Measurements from ENCODE around the gene RAD9A. TPM values are rescaled to one million over a fixed set of nuclear protein-coding genes. Genes with fewer than 3 reads are reported as not detected.

The RAD9A gene
- total and polyA plus RNA-seq, 2 donors (not counting 1 experiment from before 2014, with no cell fraction given): 3.5 to 3.8 TPM

DNA sequence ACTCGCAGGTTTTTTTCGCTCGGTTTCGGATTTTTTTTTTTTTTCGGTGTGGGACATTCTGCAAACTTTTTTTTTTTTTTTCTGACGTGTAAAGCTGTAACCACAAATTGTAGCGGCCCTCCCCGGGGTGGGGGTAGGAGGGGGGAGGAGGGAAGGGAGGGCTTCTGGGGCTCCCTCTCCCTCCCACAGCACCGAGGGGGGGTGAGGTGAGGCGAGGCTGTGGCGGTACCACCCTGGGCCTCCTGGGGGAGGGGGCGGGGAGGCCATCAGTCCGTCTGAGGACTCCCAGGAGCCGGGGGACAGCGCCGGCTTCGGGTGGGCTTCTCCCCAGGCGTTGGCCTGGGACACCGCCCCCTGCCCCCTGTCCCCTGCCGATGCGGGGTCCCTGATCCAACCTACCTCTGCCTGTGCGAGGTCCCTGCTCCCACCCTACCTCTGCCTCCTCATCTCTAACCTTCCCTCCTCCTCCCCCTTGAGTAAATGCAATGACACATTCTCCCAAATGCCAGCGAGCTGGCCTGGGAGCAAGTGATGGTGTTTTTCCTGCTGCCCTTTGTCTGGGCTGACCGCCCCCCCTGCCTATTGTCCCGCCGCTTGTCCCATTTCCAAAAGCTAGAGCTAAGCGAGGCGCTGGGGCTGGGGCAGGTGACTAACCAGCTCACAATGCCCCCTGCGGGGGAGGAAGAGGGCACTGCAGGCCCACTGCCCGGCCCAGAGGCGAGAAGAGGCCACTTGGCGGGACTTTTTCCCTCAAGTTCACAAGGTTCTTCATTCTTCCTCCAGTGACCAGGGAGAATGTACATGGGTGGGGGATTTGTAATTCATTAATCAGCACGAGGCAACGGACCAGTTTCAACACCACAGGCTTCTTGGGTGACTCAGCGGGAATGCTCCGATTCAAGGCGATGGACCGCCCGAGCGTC is 17.9 kb upstream of the RAD9A start:
- Histone ChIP-seq H3K9me3 (ENCODE audit: control insufficient read depth, insufficient read depth, low read depth, low read length) (no peaks in the 10 kb centered on the region), H3K4me1 (ENCODE audit: control insufficient read depth, extremely low read depth, insufficient read depth, low read length) (peaks cover 44% of the 10 kb centered on the region), H3K79me2 (ENCODE audit: control insufficient read depth, insufficient read depth, low read length) (peaks cover 29% of the 10 kb centered on the region), H3K9ac (ENCODE audit: insufficient read depth, low read length) (peak overlapping the region; percentile 93), H3K27ac (ENCODE audit: insufficient read depth, low read length) (peak overlapping the region; percentile 97), H3K4me3 (replicated peaks in 1 of 4; ENCODE audit: control extremely low read depth in 1 of 4, insufficient read depth in 1 of 4, low read depth in 3 of 4, low read length in 4 of 4) (peak overlapping the region; percentile 35 to 74 (median 64)), H3K27me3 (ENCODE audit: control insufficient read depth, insufficient read depth, low read length) (no peaks in the 10 kb centered on the region), H3K36me3 (ENCODE audit: control insufficient read depth, insufficient read depth, low read length) (no peaks in the 10 kb centered on the region), H3K4me2 (ENCODE audit: extremely low read depth, insufficient read depth, low read length) (peak overlapping the region; percentile 55), H2AFZ (ENCODE audit: low read length) (no peak overlapping the region), H4K20me1 (ENCODE audit: control insufficient read depth, extremely low read depth, insufficient read depth, low read length) (no peaks in the 10 kb centered on the region)
- DNase-seq (ENCODE audit: low read depth in 2 of 2): peak; percentile 98 to 99
- no peak for TF ChIP-seq EZH2 (IDR thresholded peaks at IDR 0.05; ENCODE audit: low read length, missing control alignments)
- TF ChIP-seq, protein P1, sequence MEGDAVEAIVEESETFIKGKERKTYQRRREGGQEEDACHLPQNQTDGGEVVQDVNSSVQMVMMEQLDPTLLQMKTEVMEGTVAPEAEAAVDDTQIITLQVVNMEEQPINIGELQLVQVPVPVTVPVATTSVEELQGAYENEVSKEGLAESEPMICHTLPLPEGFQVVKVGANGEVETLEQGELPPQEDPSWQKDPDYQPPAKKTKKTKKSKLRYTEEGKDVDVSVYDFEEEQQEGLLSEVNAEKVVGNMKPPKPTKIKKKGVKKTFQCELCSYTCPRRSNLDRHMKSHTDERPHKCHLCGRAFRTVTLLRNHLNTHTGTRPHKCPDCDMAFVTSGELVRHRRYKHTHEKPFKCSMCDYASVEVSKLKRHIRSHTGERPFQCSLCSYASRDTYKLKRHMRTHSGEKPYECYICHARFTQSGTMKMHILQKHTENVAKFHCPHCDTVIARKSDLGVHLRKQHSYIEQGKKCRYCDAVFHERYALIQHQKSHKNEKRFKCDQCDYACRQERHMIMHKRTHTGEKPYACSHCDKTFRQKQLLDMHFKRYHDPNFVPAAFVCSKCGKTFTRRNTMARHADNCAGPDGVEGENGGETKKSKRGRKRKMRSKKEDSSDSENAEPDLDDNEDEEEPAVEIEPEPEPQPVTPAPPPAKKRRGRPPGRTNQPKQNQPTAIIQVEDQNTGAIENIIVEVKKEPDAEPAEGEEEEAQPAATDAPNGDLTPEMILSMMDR (conservative IDR thresholded peaks at IDR 0.05 in 1 of 2, IDR thresholded peaks at IDR 0.05 in 1 of 2; ENCODE audit: low read depth in 1 of 2, low read length in 2 of 2): peak; percentile 33 to 45

DNA sequence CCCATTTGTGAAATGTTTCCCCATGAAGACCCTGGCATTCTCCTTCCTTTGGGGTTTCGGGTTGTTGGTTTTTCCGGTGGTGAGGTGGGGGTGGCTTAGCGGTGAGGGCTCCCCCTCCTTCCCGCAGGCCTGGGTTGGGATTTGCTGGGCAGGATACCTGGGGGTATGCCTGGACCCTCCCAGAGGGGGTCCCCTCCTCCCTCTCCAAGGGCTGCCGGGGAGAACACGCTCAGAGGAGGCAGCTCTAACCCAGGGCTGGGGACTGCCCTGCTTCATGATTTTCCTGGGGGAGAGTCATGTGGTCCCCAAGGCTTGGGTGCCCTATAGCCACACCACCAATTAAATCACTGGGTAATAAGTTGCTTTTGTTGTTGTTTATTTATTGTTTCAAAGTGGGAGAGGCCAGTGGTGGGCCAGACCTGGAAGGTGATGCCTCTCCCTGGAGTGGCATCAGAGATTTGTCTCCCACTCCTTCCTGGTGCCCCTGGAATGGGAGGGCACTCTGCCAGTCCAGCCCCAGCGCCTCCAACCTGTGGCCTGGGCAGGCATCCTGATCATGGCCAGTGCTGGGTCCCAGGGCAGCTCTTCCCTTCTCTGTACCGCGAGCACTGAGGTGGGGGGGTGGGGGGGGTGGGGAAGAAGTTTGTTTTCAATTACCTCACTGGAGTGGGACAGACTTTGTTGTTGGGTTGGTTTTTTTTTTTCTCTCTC is 17.1 kb upstream of the RAD9A start:
- peaks cover 40% of the 10 kb centered on the region for H3K4me1 ChIP-seq (ENCODE audit: control insufficient read depth, extremely low read depth, insufficient read depth, low read length)

More for the DNA sequence above, 17.1 kb upstream of the RAD9A start:
- peak overlapping the region; percentile 54 for H3K9ac ChIP-seq (ENCODE audit: insufficient read depth, low read length)
- peak overlapping the region; percentile 97 for H3K27ac ChIP-seq (ENCODE audit: insufficient read depth, low read length)
- peak overlapping the region in 2 of 4 experiments; percentile 35 to 74 for H3K4me3 ChIP-seq (replicated peaks in 1 of 4; ENCODE audit: control extremely low read depth in 1 of 4, insufficient read depth in 1 of 4, low read depth in 3 of 4, low read length in 4 of 4)
- H3K36me3 ChIP-seq (ENCODE audit: control insufficient read depth, insufficient read depth, low read length): no peaks in the 10 kb centered on the region
- peak in 1 of 2 donors; percentile 44 for DNase-seq (ENCODE audit: low read depth in 2 of 2)
- no peak for TF ChIP-seq EZH2 (IDR thresholded peaks at IDR 0.05; ENCODE audit: low read length, missing control alignments)
- TF ChIP-seq, protein P1 (conservative IDR thresholded peaks at IDR 0.05 in 1 of 2, IDR thresholded peaks at IDR 0.05 in 1 of 2; ENCODE audit: low read depth in 1 of 2, low read length in 2 of 2): no peak
- H4K20me1 ChIP-seq (ENCODE audit: control insufficient read depth, extremely low read depth, insufficient read depth, low read length): no peaks in the 10 kb centered on the region
- no peak overlapping the region for H2AFZ ChIP-seq (ENCODE audit: low read length)
- H3K79me2 ChIP-seq (ENCODE audit: control insufficient read depth, insufficient read depth, low read length): peaks cover 21% of the 10 kb centered on the region
- peak overlapping the region; percentile 55 for H3K4me2 ChIP-seq (ENCODE audit: extremely low read depth, insufficient read depth, low read length)
- no peaks in the 10 kb centered on the region for H3K9me3 ChIP-seq (ENCODE audit: control insufficient read depth, insufficient read depth, low read depth, low read length)
- no peaks in the 10 kb centered on the region for H3K27me3 ChIP-seq (ENCODE audit: control insufficient read depth, insufficient read depth, low read length)

All from fibroblast of lung (primary cell).